SU-DHL-6 (cell line): ENCODE results near the gene CNBP.

Source experiments
- H2AFZ ChIP-seq: fragments of 200-600 bp; sonication (generic); 2 replicates; pipeline ENCODE4 v1.6.1; 2014; ENCODE audit warnings: low read depth, mild to moderate bottlenecking, moderate library complexity, mixed read lengths, antibody characterized with exemption, low read length; ENCODE audit not compliant: severe bottlenecking
- H3F3A ChIP-seq: fragments of 200-600 bp; shearing (Covaris generic); 2 replicates; pipeline ENCODE4 v1.6.0; 2016; ENCODE audit warnings: antibody characterized with exemption, mild to moderate bottlenecking; ENCODE audit not compliant: insufficient read depth
- H3K27ac ChIP-seq: fragments of 200-600 bp; sonication (generic); 2 replicates; pipeline ENCODE4 v1.5.1; 2016; ENCODE audit warnings: low read depth, mild to moderate bottlenecking, low read length, moderate library complexity, mixed read lengths
- H3K27me3 ChIP-seq: fragments of 200-600 bp; sonication (generic), shearing (Covaris generic); 2 replicates; pipeline ENCODE4 v1.6.0; 2014; ENCODE audit warnings: mild to moderate bottlenecking, low read length
- H3K36me3 ChIP-seq: fragments of 200-600 bp; sonication (generic); 2 replicates; pipeline ENCODE4 v1.6.1; 2014; ENCODE audit warnings: mild to moderate bottlenecking, low read length, mixed read lengths
- H3K4me2 ChIP-seq: fragments of 300-600, 200-600 bp; shearing (Covaris generic), sonication (generic); 2 replicates; pipeline ENCODE4 v1.6.0; 2014; ENCODE audit warnings: low read length, low read depth, mild to moderate bottlenecking; ENCODE audit not compliant: poor library complexity, severe bottlenecking
- H3K4me3 ChIP-seq: fragments of 200-600 bp; sonication (generic); 2 replicates; pipeline ENCODE4 v1.5.1; 2014; ENCODE audit warnings: antibody characterized with exemption, low read length, mild to moderate bottlenecking, mixed read lengths; ENCODE audit not compliant: insufficient read depth, poor library complexity, severe bottlenecking
- H3K79me2 ChIP-seq: fragments of 200-600 bp; sonication (generic); 2 replicates; pipeline ENCODE4 v1.6.1; 2014; ENCODE audit warnings: mild to moderate bottlenecking, low read length, moderate library complexity; ENCODE audit not compliant: insufficient read depth
- H3K9ac ChIP-seq: fragments of 200-600 bp; sonication (generic); 2 replicates; pipeline ENCODE4 v1.7.0; 2014; ENCODE audit warnings: mild to moderate bottlenecking, low read length
- H3K9me2 ChIP-seq: fragments of 200-600 bp; sonication (generic); replicated peaks from 2 replicates; pipeline ENCODE4 v1.6.1; 2014; ENCODE audit warnings: low read length; ENCODE audit not compliant: insufficient read depth
- H3K9me3 ChIP-seq: fragments of 200-600 bp; sonication (generic); 2 replicates; pipeline ENCODE4 v1.6.1; 2014; ENCODE audit warnings: low read length, mixed read lengths; ENCODE audit not compliant: insufficient read depth
- H4K20me1 ChIP-seq: fragments of 200-600 bp; sonication (generic); 2 replicates; pipeline ENCODE4 v1.6.1; 2014; ENCODE audit warnings: low read depth, mild to moderate bottlenecking, antibody characterized with exemption, low read length, moderate library complexity, mixed read lengths
- CTCF ChIP-seq: fragments of 200-600 bp; sonication (generic); IDR thresholded peaks from one replicate; pipeline ENCODE4 v1.5.1; 2017; ENCODE audit warnings: antibody characterized with exemption, mild to moderate bottlenecking, low read length, moderate library complexity; ENCODE audit not compliant: insufficient read depth, poor library complexity, severe bottlenecking
- EZH2phosphoT487 ChIP-seq: fragments of 200-600 bp; sonication (generic), shearing (Covaris generic); conservative IDR thresholded peaks from 2 replicates; pipeline ENCODE4 v1.6.1; 2018; ENCODE audit warnings: mild to moderate bottlenecking, antibody characterized with exemption, low read length, moderate library complexity, mixed read lengths

CNBP gene

GRCh38 chr3:129132097-129132866 lies 51.4 kb downstream of the CNBP start:
- TF ChIP-seq EZH2phosphoT487 (no peak), CTCF (no peak)
- Histone ChIP-seq H3K9me3 (no peaks in the 10 kb centered on the region), H3K79me2 (no peaks in the 10 kb centered on the region), H3K36me3 (peaks cover 5% of the 10 kb centered on the region; the same call in 1 of the 2 replicates), H3K4me3 (no peak overlapping the region), H3K27ac (no peak overlapping the region), H3K4me2 (no peak overlapping the region), H3K9me2 (no peaks in the 10 kb centered on the region), H4K20me1 (no peaks in the 10 kb centered on the region), H3K27me3 (no peaks in the 10 kb centered on the region), H3F3A (no peaks in the 10 kb centered on the region), H2AFZ (no peak overlapping the region), H3K9ac (no peak overlapping the region)

- no peaks in the 10 kb centered on the region for H3K27me3 ChIP-seq
- no peak overlapping the region for H3K27ac ChIP-seq
- no peaks in the 10 kb centered on the region for H3K9me2 ChIP-seq
- H3K4me3 ChIP-seq, result no peak overlapping the region
- H2AFZ ChIP-seq, result no peak overlapping the region
- no peaks in the 10 kb centered on the region for H3K9me3 ChIP-seq
- peaks cover 5% of the 10 kb centered on the region; the same call in 1 of the 2 replicates for H3K36me3 ChIP-seq
- H4K20me1 ChIP-seq, result no peaks in the 10 kb centered on the region
- H3K9ac ChIP-seq, result no peak overlapping the region
- H3F3A ChIP-seq, result no peaks in the 10 kb centered on the region
- TF ChIP-seq EZH2phosphoT487, result no peak
- no peak for TF ChIP-seq CTCF
- no peak overlapping the region for H3K4me2 ChIP-seq
- no peaks in the 10 kb centered on the region for H3K79me2 ChIP-seq
Observed at GRCh38 chr3:129131465-129132088, 52.1 kb downstream of the CNBP start.

DNA sequence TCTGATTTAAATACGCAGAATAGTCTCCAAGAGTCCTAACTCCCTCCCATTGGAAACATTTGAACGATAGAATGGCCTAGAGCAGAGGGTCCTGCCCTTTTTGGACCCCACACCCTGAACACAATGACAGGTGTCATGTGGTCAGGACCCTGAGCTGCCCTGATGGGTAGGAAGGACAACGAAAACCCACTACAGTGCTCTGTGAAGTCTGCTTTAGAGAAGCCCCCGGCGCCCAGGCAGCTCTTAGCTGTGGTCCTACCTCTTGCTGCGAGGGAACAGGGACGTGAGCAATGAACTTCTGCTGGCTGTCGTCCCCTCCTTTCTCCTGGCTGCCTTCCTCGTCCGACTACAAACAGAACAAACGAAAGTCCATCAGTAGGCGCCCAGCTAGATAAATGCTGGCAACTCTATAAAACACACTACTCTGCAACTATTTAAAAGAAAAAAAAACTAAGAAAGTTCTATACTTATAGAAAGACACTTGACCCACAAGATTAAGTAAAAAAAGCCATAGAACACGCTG lies 53.3 kb downstream of the CNBP start:
- Histone ChIP-seq H3K9ac (no peak overlapping the region), H2AFZ (no peak overlapping the region), H3K27ac (no peak overlapping the region), H3K27me3 (no peaks in the 10 kb centered on the region), H4K20me1 (no peaks in the 10 kb centered on the region), H3K36me3 (peaks cover 3% of the 10 kb centered on the region; the same call in 1 of the 2 replicates), H3K9me2 (no peaks in the 10 kb centered on the region), H3K4me2 (no peak overlapping the region), H3K9me3 (no peaks in the 10 kb centered on the region), H3K4me3 (no peak overlapping the region), H3K79me2 (no peaks in the 10 kb centered on the region), H3F3A (no peaks in the 10 kb centered on the region)
- TF ChIP-seq EZH2phosphoT487, result no peak
